GM23248 (cell line): ENCODE results near the gene CFAP300. TPM values are rescaled to one million over a fixed set of nuclear protein-coding genes. Genes with fewer than 3 reads are reported as not detected.

Source experiments
- DNase-seq: peaks from one replicate; pipeline ENCODE4 v3.0.0-alpha.2; 2015
- H2AFZ ChIP-seq: fragments of 200-600 bp; sonication (generic); 2 replicates; pipeline ENCODE4 v1.6.1; 2016; ENCODE audit warnings: antibody characterized with exemption
- H3F3A ChIP-seq: fragments of 200-600 bp; sonication (generic); 2 replicates; pipeline ENCODE4 v1.6.1; 2016; ENCODE audit warnings: mild to moderate bottlenecking, antibody characterized with exemption, mixed run types; ENCODE audit not compliant: insufficient read depth
- H3K27ac ChIP-seq: fragments of 200-600 bp; sonication (generic); 2 replicates; pipeline ENCODE4 v1.5.1; 2016; ENCODE audit warnings: mild to moderate bottlenecking
- H3K27me3 ChIP-seq: fragments of 200-600 bp; sonication (generic); replicated peaks from 2 replicates; pipeline ENCODE4 v1.6.1; 2016; ENCODE audit warnings: mild to moderate bottlenecking; ENCODE audit not compliant: insufficient read depth
- H3K36me3 ChIP-seq: fragments of 200-600 bp; sonication (generic); 2 replicates; pipeline ENCODE4 v1.6.1; 2016; ENCODE audit warnings: low read depth, mild to moderate bottlenecking
- H3K4me1 ChIP-seq: fragments of 200-600 bp; sonication (generic); 2 replicates; pipeline ENCODE4 v1.6.1; 2016; ENCODE audit warnings: mild to moderate bottlenecking; ENCODE audit not compliant: insufficient read depth
- H3K4me2 ChIP-seq: fragments of 200-600 bp; sonication (generic); one replicate; pipeline ENCODE4 v1.6.1; 2016; ENCODE audit warnings: mild to moderate bottlenecking; ENCODE audit not compliant: unreplicated experiment
- H3K4me3 ChIP-seq: fragments of 200-600 bp; sonication (generic); 2 replicates; pipeline ENCODE4 v1.5.1; 2016; ENCODE audit warnings: mild to moderate bottlenecking
- H3K79me2 ChIP-seq: fragments of 200-600 bp; sonication (generic); 2 replicates; pipeline ENCODE4 v1.6.1; 2016; ENCODE audit warnings: mild to moderate bottlenecking; ENCODE audit not compliant: insufficient read depth
- H3K9ac ChIP-seq: fragments of 200-600 bp; sonication (generic); 2 replicates; pipeline ENCODE4 v1.6.1; 2016; ENCODE audit warnings: mild to moderate bottlenecking
- H3K9me2 ChIP-seq: fragments of 200-600 bp; sonication (generic); 2 replicates; pipeline ENCODE4 v1.6.1; 2016; ENCODE audit warnings: mixed run types, mild to moderate bottlenecking, moderate library complexity; ENCODE audit not compliant: insufficient read depth
- H3K9me3 ChIP-seq: fragments of 200-600 bp; sonication (generic); one replicate; pipeline ENCODE4 v1.6.1; 2017; ENCODE audit warnings: low read depth
- H4K20me1 ChIP-seq: fragments of 200-600 bp; sonication (generic); 2 replicates; pipeline ENCODE4 v1.6.0; 2016; ENCODE audit not compliant: insufficient read depth
- EZH2 ChIP-seq: fragments of 200-600 bp; sonication (generic); IDR thresholded peaks from 2 replicates; pipeline ENCODE4 v1.6.1; 2018; ENCODE audit warnings: antibody characterized with exemption, mild to moderate bottlenecking; ENCODE audit not compliant: insufficient read depth, poor library complexity, severe bottlenecking
- EZH2phosphoT487 ChIP-seq: fragments of 200-600 bp; sonication (generic); IDR thresholded peaks from 2 replicates; pipeline ENCODE4 v1.6.1; 2018; ENCODE audit warnings: antibody characterized with exemption, moderate library complexity, mild to moderate bottlenecking, low read depth; ENCODE audit not compliant: insufficient read depth
- WGBS, 2 experiments: methylation state at CpG; one replicate each; pipeline ENCODE4 v1.1.6; 2015 to 2017; ENCODE audit warnings: low lambda C conversion rate in 2 of 2, low coverage in 1 of 2; ENCODE audit errors: missing lambda C conversion rate in 2 of 2; 5-methylcytosine and 5-hydroxymethylcytosine counted together
- in situ Hi-C: fragments of 300-500 bp; cut with MboI; formaldehyde crosslinking; loops from 2 replicates; pipeline ENCODE4 v1.15.0; 2020
- polyA plus RNA-seq: library from polyadenylated mRNA; unstranded; fragments of >200 nt; fragmentation: Nextera tagmentation; extraction: Ambion mirVana; gene quantifications from 2 replicates; pipeline ENCODE4 v1.2.1, GENCODE V29; 2016
- total RNA-seq: library from RNA; depleted of rRNA; stranded (reverse); fragments of >200 nt; shearing (Covaris generic); gene quantifications from 2 replicates; pipeline ENCODE4 v1.2.3, GENCODE V29; 2014

The CFAP300 gene
- total and polyA plus RNA-seq, 2 experiments from 2014 or later: 7.3 to 14.0 TPM

DNA sequence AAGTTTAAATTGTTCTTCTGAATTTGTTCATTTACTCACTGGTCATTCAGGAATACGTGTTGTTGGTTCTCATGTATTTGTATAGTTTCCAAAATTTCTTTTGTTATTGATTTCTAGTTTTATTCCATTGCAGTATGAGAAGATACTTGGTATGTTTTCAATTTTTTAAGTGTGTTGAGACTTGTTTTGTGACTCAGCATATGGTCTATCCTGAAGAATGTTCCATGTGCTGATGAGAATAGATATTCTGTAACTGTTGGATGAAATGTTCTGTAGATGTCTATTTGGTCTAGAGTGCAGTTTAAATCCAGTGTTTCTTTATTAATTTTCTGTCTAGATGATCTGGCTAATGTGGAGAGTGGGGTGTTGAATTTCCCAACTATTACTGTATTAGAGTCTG is 23.5 kb downstream of the CFAP300 start:
- Histone ChIP-seq H3F3A (no peaks in the 10 kb centered on the region), H2AFZ (no peak overlapping the region), H3K9me3 (no peaks in the 10 kb centered on the region), H3K4me3 (no peak overlapping the region), H3K4me1 (no peaks in the 10 kb centered on the region), H3K27ac (no peak overlapping the region), H3K9me2 (no peaks in the 10 kb centered on the region), H3K36me3 (0 out of 2 replicates have a peak, but pooled peaks cover 8% of the 10 kb centered on the region), H4K20me1 (no peaks in the 10 kb centered on the region), H3K9ac (no peak overlapping the region), H3K79me2 (no peaks in the 10 kb centered on the region), H3K4me2 (no peak overlapping the region), H3K27me3 (no peaks in the 10 kb centered on the region)
- TF ChIP-seq EZH2phosphoT487 (no peak), EZH2 (no peak)
- no peak for DNase-seq
- in situ Hi-C loops: no loop called here
- WGBS, 2 experiments: 67 to 70% methylated on average over 1 of the region's 1 CpG

DNA sequence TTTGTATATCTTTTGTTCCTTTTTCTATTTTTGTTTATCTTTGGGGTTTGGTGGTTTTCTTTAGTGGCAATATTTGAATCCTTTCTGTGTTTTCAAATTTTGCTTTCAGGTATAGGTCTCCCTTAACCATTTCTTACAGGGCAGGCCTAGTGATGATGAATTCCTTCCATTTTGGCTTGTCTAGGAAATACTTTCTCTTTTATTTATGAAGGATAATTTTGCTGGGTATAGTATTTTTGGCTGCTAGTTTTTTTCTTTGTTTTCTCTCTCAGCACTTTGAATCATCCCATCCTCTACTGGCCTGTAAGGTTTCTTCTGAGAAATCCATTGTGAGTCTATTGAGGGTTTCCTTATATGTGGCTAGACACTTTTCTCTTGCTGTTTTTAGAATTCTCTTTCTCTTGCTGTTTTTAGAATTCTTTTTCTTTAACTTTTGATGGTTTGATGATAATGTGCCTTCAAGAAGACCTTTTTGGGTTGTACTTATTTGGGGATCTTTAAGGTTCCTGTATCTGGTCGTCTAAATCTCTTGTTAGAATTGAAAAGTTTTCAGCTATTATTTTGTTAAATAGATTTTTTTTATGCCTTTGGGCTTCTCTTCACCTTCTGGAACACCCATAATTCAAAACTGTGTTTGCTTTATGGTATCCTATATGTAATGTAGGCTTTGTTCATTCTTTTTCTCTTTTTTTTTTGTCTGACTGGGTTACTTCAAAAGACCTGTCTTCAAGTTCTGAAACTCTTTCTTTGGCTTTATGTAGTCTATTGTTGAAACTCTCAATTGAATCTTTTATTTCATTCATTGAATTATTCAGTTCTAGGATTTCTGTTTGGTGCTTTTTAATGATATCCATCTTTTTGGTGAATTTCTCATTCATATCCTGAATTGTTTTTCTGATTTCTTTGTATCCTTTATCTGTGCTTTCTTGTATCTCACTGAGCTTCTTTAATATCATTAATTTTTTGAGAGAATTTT is 24.5 kb downstream of the CFAP300 start:
- in situ Hi-C loops: no loop called here
- Histone ChIP-seq H3K4me3 (no peak overlapping the region), H3K36me3 (0 out of 2 replicates have a peak, but pooled peaks cover 8% of the 10 kb centered on the region), H3K4me2 (no peak overlapping the region), H3K79me2 (no peaks in the 10 kb centered on the region), H3K27ac (no peak overlapping the region), H3K27me3 (no peaks in the 10 kb centered on the region), H3F3A (no peaks in the 10 kb centered on the region), H3K9ac (no peak overlapping the region), H3K9me3 (no peaks in the 10 kb centered on the region), H4K20me1 (no peaks in the 10 kb centered on the region), H3K4me1 (no peaks in the 10 kb centered on the region), H3K9me2 (no peaks in the 10 kb centered on the region), H2AFZ (no peak overlapping the region)
- no peak for DNase-seq
- no peak for TF ChIP-seq EZH2
- no peak for TF ChIP-seq EZH2phosphoT487
- WGBS, 2 experiments: 43 to 45% methylated on average over 1 of the region's 1 CpG

DNA sequence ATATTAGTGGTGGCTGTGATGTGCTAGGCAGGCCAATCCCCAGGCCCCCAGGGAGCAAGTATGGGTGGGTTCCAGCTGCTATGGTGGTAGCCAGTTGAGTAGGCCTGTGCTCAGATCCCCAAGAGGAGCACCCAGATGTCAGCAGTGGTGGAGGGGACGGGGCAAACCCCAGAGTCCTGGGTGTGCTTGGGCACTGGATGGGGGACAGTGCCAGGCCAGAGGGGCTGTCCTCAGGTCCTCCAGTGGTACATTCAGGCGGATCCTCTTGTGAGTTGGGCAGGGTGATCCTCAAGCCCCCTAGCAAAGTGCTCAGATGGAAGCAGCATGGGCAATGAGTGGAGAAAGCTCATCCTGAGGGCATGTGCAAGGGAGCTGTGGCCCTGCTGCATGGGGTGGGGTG is 26.0 kb downstream of the CFAP300 start:
- TF ChIP-seq EZH2 (no peak), EZH2phosphoT487 (no peak)
- 66% methylated on average over 2 of the region's 2 CpGs for WGBS, 2 experiments

DNA sequence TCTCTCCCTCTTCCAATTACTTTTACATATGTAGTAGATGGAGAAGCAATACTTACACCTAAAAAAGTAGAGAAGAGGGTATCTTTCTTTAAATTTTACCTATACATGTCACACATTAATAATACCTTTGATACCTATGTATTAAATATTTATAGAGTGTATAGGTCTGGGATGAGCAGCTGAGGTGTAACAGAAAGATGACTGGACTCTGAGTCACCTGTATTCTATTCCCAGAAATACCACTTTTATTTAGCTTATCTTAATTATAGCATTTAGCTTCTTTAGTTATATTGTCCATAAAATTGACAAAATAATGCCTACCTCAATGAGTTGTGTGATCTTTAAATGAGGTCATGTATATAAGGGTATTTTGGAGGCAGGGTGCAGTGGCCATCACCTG is 32.4 kb downstream of the CFAP300 start:
- Histone ChIP-seq H4K20me1 (no peaks in the 10 kb centered on the region), H2AFZ (no peak overlapping the region), H3F3A (no peaks in the 10 kb centered on the region), H3K27ac (no peak overlapping the region), H3K9me3 (no peaks in the 10 kb centered on the region), H3K4me2 (no peak overlapping the region), H3K4me3 (no peak overlapping the region), H3K36me3 (no peaks in the 10 kb centered on the region), H3K9ac (no peak overlapping the region), H3K27me3 (no peaks in the 10 kb centered on the region), H3K9me2 (no peaks in the 10 kb centered on the region), H3K4me1 (no peaks in the 10 kb centered on the region; the same call in 1 of the 2 replicates), H3K79me2 (no peaks in the 10 kb centered on the region)
- TF ChIP-seq EZH2 (no peak), EZH2phosphoT487 (no peak)
- in situ Hi-C loops: no loop called here
- peak; percentile 11 for DNase-seq

More for the DNA sequence above, 26.0 kb downstream of the CFAP300 start:
- Histone ChIP-seq H3K4me3 (no peak overlapping the region), H3K79me2 (no peaks in the 10 kb centered on the region), H3K4me2 (no peak overlapping the region), H3K9me2 (no peaks in the 10 kb centered on the region), H3K9me3 (no peaks in the 10 kb centered on the region), H4K20me1 (no peaks in the 10 kb centered on the region), H3K36me3 (0 out of 2 replicates have a peak, but pooled peaks cover 8% of the 10 kb centered on the region), H3K4me1 (no peaks in the 10 kb centered on the region), H3K9ac (no peak overlapping the region), H2AFZ (no peak overlapping the region), H3K27me3 (no peaks in the 10 kb centered on the region), H3F3A (no peaks in the 10 kb centered on the region), H3K27ac (no peak overlapping the region)
- DNase-seq: no peak
- in situ Hi-C loops: no loop called here

DNA sequence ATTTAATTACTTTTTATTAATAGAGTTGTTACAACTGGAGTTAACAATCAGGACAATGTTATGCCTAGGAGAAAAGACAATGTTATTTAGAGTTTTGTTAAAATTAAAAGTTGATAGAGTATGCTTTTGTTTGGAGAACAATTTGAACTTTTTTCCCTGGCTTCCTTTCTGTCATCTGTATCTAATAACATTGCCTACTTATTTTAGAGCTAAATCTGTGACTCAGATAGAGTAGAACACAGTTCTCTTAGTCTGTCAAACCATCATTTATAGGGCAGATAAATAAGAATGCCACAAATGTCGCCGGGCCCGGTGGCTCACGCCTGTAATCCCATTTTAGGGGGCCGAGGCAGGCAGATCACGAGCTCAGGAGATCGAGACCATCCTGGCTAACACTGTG is 34.1 kb downstream of the CFAP300 start:
- Histone ChIP-seq H3F3A (no peaks in the 10 kb centered on the region), H3K27me3 (no peaks in the 10 kb centered on the region), H3K9ac (no peak overlapping the region), H3K4me3 (no peak overlapping the region), H3K9me3 (no peaks in the 10 kb centered on the region), H3K79me2 (no peaks in the 10 kb centered on the region), H2AFZ (peak overlapping the region; percentile 5; the same call in 1 of the 2 replicates), H3K9me2 (no peaks in the 10 kb centered on the region), H4K20me1 (no peaks in the 10 kb centered on the region), H3K36me3 (no peaks in the 10 kb centered on the region), H3K27ac (no peak overlapping the region), H3K4me2 (no peak overlapping the region), H3K4me1 (no peaks in the 10 kb centered on the region; the same call in 1 of the 2 replicates)
- 11 to 12% methylated on average over 7 of the region's 7 CpGs for WGBS, 2 experiments
- no peak for TF ChIP-seq EZH2phosphoT487
- no peak for TF ChIP-seq EZH2
- DNase-seq: peak; percentile 33
- in situ Hi-C loops: no loop called here
